MM.1S (cell line): ENCODE data around the gene ZNF653.

Experiments used
- EZH2 ChIP-seq: fragments of 300-600 bp; sonication (generic); optimal IDR thresholded peaks from 2 replicates; pipeline ENCODE3; 2017; ENCODE audit warnings: low read depth, mild to moderate bottlenecking, antibody characterized with exemption, low read length, mixed read lengths
- EZH2phosphoT487 ChIP-seq: fragments of 300-600 bp; sonication (generic); IDR thresholded peaks from 2 replicates; pipeline ENCODE4 v1.6.1; 2018; ENCODE audit warnings: antibody characterized with exemption, low read length
- TF ChIP-seq, protein P1 (sequence below): fragments of 300-600 bp; sonication (generic); IDR thresholded peaks from 2 replicates; pipeline ENCODE4 v1.5.1; 2016; ENCODE audit warnings: antibody characterized with exemption, low read length, mixed read lengths

DNA sequence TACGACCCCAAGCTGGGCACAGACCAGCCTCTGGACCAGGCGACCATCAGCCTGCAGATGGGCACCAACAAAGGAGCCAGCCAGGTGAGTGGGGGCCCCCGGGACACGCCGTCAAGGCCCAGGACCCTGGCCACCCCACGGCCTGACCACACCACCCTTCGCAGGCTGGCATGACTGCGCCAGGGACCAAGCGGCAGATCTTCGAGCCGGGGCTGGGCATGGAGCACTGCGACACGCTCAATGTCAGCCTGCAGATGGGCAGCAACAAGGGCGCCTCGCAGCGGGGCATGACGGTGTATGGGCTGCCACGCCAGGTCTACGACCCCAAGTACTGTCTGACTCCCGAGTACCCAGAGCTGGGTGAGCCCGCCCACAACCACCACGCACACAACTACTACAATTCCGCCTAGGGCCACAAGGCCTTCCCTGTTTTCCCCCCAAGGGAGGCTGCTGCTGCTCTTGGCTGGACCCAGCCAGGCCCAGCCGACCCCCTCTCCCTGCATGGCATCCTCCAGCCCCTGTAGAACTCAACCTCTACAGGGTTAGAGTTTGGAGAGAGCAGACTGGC lies 43.8 kb upstream of the ZNF653 start:
- TF ChIP-seq, protein P1, sequence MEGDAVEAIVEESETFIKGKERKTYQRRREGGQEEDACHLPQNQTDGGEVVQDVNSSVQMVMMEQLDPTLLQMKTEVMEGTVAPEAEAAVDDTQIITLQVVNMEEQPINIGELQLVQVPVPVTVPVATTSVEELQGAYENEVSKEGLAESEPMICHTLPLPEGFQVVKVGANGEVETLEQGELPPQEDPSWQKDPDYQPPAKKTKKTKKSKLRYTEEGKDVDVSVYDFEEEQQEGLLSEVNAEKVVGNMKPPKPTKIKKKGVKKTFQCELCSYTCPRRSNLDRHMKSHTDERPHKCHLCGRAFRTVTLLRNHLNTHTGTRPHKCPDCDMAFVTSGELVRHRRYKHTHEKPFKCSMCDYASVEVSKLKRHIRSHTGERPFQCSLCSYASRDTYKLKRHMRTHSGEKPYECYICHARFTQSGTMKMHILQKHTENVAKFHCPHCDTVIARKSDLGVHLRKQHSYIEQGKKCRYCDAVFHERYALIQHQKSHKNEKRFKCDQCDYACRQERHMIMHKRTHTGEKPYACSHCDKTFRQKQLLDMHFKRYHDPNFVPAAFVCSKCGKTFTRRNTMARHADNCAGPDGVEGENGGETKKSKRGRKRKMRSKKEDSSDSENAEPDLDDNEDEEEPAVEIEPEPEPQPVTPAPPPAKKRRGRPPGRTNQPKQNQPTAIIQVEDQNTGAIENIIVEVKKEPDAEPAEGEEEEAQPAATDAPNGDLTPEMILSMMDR = no peak
- TF ChIP-seq EZH2 = no peak
- TF ChIP-seq EZH2phosphoT487 = no peak
